Activated T-helper 9 cell treated with anti-CD3 and anti-CD28 coated beads, Interleukin-2, amount 50 U/mL, for 16 hours (primary cell): Measurements from ENCODE around the gene TIMM17B.
A peak's percentile ranks its signal among the peaks of the same experiment; 100 is the strongest.

Experiments
- DNase-seq: peaks from one replicate; pipeline ENCODE4 v3.0.0-alpha.2; 2020; ENCODE audit warnings: low read depth

The TIMM17B gene

DNA sequence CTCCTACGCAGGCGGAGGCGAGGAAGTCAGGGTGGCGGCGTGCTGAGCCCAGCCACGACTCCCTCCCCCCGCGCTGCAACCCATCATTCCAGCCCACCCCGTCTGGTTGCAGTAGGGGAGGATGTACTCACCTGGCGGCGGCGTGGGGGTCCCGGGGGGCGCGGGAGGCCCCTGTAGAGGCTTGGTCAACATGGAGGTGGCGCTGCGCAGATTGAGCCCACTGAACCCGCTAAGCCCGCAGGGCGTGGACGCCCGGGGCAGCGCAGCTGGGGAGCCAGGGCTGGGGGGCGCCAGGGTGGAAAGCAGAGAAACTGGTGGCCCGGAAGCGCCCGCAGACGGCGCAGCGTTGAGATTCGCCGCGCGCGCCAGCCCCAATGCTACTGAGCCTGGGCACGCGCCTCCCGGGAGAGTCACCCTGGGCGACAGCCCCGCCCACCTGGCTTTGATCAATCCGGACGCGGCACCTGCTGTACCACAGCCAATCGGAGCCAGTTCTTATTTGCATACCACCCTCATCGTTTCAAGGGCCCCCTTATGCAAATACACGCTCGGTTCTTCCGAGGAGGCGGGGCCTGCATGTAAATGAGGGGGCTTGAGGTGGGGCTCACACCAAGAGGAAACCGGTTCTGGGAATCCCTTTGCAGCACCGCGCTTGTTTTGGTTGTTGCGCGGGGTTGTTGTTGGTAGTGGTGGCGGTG, 21.2 kb upstream of the TIMM17B start, which contains the start of gene PIM2:
Gene PIM2 (minus strand): TSS at position 382 of the 698 bp plus-strand sequence. CDS start 190 bp downstream, at position 192.
- peak; percentile 85 for DNase-seq

DNA sequence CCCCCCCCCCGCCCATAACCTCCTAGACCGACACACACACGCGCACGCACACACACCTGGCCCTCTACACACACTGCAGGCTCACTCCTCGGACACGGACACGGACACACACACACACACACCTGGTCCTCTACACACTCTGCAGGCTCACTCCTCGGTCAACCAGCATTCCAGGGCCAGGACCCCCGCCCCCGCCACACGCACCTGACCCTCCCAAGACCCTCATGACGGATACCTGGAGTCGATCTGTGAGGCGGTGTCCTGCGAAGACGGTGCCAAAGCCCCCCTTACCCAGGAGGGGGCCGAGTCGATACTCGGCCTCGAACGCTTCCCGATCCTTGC, 20.7 kb upstream of the TIMM17B start:
- DNase-seq = no peak

DNA sequence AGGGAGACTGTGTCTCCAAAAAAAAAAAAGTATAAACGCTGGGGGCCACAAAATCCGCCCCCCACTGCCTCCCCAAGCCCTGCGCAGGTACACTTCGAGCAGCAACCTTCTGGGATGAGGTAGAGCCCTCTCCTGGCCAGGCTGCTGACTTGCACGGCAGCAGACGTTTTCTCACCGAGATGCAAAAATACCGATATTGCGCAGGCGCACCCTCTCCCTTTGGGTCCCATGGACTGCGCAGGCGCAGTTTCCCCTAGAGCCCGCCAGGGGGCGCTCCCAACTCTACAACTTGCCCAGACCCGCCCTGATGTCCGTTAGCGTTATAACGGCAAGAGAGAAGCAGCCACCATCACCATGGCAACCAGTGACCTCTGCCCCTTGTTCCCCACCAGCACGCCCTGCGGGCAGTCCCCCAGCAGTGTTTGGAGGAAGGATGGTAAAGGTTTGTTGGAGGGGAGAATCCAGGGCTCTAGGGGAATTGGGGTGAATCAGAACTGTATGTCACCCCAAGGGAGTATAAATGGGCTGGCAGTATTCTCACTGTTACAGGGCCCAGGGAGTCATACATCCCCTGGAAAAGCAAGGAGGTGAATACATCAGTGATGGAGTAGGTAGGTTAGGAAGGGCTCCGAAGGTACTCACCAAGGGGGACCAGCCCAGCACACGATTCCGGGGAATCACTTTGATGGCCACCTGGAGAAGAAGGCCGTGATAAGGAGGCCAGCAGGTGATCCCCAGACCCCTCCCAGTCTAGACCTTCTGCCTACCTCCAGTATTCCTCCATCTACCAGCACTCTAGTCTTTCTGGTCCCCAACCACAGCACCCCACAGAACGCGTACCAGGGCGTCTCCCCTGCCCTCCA, 19.8 kb upstream of the TIMM17B start:
- peak; percentile 81 for DNase-seq

DNA sequence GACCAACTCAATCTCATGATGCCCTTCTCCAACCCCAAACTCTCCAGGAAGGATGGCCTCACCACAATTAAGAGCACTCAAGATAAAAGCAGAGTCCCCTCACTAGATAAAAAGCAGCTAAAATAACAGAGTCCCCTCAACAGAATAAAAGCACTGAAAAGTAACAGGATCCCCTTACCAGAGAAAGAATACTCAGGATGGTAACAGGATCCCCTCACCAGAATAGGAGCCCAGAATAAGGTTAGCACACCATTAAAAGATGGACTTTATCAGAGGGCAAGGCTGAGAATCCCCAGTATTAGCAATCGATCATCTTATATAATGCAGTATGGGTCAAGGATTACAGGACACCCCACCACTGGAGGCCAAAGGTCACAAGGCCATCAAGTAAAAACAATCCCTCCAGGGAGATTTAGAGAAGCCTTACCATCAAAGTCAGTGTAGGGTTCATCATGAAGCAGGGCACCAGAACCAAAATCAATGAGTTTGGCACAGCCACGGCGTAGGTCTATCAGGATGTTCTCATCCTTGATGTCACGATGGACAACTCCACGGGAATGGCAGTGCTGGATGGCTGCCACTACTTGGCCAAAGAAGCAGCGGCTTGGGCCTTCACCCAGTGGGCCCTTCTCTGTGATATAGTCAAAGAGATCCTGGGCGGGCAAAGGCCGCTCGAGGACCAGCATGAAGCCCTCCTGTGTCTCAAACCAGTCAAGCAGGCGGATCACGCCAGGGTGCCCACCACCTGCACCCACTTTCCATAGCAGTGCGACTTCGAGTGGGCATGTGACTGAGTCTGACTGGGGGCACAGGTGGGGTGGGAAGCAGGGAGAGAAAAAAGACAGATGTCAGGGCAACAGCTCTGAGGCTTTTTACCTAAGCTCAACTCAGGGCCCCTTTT, 17.3 kb upstream of the TIMM17B start:
- no peak for DNase-seq

DNA sequence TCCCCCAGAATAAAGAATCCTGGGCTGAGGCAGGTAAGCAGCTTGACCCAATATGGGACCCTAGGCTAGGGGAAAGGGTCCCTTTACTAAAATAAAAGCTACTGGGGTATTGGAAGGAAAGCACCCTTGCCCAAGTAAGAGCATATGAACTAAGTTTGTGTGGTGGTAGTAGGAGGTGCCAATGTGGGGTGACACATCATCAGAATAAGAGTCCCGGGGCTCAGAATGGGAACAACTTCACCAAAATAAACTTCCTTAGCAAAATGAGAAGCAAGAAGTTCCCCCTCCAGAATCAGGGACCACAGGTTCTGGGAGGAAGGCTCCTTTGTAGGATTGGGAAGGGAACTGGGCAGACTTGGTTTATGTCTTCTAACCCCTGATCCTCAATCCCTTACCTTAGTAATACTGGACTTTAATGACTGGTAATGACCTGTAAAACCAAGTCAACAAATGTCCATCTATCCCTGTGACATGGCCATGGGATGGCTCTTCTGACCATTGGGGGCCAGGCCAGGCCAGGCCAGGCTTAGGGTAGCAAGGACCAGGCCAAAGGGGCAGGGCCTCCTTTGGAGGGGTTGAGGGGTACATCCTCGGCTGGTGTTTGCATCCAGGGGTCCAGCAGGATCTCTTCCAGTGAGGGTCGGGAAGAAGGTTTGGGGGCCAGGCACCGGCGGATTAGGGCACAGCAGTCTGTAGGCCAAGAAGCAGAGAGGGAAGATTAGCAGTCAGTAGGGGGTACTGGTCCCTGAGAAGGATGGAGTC, 16.2 kb upstream of the TIMM17B start:
- DNase-seq = no peak

DNA sequence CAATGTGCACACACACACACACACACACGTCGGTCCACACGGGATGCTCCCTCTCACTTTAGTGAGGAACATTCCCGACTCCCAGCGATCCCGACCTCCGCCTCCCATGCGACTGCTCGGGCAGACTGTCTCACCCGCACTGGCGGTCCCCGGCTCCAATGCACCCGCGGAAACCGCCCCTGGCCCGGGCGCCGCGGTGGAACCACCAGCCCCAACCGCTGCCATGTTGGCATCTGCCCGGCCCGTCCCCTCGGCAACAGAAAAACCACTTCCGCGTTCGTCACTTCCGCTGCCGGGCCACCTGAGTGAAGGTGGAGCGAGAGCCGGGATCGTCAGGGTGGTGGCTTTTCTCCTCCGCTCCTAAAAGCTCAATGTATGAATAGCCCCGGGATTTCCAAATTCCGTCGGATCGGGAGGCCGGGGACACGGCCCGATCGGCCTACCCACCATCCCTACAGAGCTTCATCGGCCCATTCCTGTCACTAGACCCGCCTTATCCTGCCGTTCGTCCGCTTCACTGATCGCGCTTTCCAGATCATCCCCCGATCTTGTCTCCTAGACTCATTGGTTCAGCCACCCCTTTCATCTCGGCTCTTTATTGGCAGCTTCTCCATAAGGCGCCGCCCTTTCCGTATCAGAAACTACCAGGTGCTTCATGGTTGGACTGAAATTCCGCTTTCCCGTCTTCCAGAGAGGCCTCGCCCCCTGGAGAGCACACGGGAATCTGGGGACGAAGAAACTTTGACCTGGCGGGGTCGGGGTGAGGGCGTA, 14.0 kb upstream of the TIMM17B start, which contains the start of gene SLC35A2:
Gene SLC35A2 (minus strand): TSS at position 235 of the 771 bp plus-strand sequence. CDS start 10 bp downstream, at position 225.
- peak; percentile 76 for DNase-seq

DNA sequence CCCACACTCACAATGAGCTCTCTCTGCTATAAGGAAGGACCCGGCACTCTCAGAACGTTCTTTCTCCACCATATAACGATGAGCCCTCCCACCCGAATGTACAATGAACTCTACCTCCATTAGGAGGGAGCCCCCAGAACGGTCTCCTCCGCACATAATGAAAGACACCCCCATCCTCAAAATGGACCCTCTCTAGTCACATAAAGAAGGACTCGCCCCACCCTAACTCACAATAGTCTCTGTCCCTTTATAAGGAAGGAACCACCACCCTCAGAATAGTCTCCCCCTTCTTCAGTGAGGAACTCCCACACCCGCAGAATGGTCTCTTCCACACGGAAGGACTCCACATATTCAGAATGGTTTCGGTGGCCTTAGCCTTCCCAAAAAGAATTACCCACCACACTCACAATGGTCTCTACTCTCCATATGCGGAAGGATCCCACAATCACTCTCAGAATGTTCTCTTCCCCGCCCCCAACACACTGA, 13.4 kb upstream of the TIMM17B start:
- no peak for DNase-seq

DNA sequence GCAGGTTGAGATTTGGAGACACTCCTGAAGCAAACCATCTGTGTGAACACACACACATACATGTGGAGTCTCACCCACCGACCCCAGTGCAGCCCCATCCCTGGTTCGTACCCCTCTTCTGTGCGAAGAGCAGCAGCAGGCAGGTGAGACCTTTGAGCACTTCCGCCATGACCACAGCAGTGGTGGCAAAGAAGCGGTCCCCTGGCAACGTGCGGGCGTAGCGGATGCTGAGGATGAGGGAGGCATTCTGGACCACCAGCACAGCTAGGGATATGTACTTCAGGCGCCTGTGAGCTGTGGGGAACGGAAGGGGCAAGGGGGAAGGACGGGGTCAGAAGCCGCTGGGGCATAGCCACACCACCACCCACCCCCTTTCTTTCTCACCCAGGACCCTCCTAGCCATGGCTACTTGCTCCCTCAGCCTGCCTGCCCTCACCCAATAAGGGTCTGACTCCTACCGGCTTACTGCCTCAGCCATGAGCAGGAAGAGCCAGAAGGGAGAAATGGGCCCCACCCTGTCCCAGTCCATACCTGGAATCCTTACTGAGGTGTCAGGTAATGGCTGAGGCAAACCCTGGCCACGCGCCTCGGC, 12.2 kb upstream of the TIMM17B start:
- DNase-seq = no peak

DNA sequence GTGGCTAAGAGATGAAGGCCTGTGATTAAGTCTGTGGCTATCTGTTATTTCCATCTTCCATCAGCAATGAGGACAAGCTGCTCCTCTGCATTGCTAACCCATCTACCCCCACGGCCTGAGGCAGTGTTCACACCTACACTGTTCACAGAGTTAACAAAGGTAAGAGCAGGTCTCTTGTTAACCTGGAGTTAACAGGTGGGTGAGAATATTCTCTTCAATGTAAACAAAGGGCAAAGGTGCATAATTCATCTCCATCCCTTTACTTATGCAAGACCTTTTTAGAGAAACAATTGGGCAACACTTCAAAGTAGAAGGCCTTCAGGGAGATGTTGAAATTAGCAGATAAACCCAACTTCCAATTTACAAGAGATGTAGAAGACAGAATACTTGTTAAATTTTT, 11.0 kb upstream of the TIMM17B start:
- no peak for DNase-seq

DNA sequence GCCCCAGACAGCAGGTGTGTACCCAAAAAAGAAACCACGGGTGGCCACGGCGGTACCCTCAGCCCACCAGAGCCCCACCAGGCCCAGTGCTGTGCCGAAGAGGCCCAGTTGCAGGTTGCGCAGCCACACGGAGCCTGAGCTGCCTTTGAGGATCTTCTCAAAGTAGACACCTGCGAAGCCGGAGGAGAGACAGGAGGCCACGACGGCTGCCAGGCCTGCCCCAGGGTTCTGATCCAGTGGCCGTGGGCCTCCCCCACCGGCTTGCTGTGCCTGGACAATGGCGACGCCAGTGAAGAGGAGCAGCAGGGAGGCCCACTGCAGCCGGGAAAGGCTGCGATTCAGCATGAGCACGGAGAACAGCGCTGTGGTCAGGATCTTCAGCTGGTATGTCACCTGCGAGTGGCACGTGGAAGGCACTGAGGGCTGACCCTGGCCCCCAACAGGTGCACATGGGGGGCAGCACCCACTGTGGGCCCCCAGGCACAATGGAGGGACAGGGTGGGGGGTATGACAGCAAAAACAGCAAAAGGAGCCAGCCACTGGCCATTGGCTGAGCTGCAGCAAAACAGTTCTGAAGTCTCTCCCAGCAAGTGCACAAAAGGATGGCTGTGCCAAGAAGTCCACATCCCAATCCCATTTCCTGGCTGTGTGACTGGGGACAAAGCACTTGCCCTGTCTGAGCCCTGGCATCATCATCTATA, 7.7 kb upstream of the TIMM17B start:
- DNase-seq = no peak

DNA sequence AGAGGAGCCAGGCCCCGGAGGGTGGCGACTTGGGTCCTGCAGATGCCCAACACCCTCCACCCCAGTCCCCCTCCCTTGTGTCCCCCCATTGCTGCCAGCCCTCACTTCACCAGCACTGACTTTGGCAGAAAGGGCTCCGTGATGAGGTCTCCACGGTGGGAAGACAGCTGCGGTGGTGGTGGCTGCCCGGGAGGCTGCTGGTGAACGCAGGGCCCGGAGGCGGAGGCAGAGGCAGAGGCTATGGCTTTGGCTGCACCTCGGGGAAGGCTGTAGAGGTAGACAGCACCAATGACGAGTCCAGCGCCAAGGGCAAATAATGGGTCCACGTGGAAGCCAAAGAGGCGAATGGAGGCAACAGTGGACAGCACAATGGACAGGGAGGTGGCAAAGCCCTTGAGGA, 7.1 kb upstream of the TIMM17B start:
- DNase-seq = no peak

DNA sequence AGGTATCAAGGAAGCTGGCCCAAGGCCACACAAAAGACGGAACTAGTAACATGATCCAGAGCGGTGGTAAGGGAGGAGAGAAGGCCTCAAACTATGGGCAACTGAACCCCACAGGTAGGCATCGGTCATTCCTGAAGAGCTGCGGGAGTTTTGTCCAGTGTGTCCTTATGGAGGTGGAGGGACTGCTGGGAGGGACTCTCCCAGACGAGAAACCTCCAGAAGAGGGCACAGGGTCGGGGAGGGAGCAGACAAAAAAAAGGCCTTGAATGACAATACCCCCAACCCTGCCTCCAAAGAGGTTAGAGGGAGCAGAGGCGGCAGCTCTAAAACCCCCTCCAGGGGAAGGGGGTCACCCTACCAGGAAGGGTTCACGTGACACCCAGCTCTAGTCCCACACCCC, 6.6 kb upstream of the TIMM17B start:
- DNase-seq = no peak

DNA sequence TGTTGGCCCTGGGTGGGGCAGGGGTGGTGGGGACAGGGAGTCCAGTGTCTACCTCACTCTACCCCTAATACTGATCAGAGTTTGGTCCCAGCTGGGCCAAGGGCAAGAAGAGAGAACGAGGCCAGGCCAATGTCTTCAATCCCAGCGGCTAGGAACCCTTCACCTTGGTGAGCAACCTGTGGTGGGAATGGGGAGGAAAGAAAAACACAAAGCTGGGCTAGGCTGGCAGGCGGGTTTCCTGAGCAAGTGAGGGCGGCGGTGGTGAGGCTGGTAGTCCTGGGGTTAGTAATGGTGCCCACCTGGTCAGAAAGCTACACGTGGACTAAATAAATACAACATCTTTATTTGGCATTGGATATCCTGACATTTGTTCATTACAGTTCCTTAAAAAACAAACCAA, 5.7 kb upstream of the TIMM17B start:
- no peak for DNase-seq

DNA sequence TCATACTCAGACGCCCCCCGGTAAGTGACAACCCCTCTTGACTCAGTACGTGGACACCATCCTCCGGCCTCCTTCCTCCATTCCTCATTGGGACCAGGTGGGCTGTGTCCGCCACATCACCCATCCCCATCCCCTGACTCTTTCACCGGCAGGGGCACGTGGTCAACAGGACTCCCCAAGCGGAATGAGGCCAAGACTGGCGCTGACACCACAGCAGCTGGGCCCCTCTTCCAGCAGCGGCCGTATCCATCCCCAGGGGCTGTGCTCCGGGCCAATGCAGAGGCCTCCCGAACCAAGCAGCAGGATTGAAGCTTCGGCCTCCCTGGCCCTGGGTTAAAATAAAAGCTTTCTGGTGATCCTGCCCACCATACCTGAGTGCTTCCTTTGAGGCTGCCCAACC, 5.2 kb upstream of the TIMM17B start:
- no peak for DNase-seq

DNA sequence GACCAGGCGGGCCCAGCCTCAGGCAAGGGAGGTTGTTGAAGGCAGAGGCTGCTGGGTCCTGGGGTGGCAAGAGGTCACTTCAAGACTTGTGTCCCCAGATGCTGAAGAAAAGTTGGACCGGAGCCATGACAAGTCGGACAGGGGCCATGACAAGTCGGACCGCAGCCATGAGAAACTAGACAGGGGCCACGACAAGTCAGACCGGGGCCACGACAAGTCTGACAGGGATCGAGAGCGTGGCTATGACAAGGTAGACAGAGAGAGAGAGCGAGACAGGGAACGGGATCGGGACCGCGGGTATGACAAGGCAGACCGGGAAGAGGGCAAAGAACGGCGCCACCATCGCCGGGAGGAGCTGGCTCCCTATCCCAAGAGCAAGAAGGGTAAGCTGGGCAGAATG, 4.6 kb upstream of the TIMM17B start:
- DNase-seq = no peak

DNA sequence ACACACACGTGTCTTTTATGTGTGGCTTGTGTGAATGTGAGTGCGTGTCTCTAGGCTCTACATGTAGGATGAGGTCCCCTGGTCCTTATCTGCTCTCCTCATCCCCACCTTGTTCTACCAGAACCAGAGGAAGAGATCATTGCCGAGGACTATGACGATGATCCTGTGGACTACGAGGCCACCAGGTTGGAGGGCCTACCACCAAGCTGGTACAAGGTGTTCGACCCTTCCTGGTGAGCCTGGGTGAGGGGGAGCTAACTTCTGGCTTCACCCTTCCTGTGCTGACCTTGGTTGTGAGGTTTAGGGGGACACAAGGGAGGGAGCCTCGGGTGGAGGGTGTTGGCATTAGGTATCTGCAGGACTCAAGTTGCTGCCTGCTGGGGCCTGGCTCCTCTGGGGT, 3.5 kb upstream of the TIMM17B start:
- no peak for DNase-seq

DNA sequence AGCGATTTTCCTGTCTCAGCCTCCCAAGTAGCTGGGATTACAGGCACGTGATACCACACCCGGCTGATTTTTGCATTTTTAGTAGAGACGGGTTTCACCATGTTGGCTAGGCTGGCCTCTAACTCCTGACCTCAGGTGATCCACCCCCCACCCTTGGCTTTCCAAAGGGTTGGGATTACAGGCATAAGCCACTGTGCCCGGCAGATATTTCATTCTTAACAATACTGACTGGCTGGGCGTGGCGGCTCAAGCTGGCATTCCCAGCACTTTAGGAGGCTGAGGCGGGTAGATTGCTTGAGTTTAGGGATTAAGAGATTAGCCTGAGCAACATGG, 1.5 kb upstream of the TIMM17B start:
- DNase-seq = no peak

DNA sequence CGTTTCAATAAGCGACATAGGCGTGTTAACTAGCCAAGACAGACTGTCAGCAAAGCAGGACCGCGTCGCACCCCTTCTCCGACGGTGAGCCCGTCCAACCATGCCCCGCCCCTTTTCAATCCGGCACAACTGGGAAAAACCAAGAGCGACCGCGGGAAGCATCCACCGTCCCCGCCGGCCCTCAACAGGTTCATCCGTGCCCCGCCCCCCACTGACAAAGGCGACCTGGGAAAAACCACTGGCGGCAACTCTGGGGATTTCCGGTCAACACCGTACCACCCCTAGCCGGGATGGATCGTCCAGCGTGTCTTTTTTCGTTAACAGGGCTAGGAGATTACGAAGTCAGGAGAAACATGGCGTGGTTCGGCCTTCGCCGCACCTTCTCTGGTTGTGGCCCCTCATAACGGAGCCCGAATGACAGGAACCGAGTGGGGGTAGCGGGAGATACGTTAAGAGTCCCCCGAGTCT, 377 bp downstream of the TIMM17B start:
- peak; percentile 47 for DNase-seq

DNA sequence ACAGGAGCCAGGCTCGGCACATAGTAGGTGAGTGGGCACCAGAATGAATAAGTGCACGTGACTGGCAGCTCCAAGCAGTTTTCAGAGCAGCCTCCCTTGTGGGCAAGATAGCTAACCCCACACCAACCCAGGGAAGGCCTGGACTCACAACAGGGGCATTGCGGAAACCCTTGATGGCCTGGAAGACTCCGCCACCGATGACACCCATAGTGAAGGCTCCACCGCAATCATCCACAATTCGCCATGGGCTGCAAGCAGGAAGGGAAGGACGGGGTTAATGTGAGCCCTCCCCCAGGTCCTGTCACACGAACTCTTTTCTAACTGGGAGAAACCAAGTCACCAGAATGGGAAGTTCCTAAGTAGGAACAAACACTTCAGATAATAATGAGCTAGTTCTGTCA, 957 bp downstream of the TIMM17B start:
- DNase-seq = no peak

DNA sequence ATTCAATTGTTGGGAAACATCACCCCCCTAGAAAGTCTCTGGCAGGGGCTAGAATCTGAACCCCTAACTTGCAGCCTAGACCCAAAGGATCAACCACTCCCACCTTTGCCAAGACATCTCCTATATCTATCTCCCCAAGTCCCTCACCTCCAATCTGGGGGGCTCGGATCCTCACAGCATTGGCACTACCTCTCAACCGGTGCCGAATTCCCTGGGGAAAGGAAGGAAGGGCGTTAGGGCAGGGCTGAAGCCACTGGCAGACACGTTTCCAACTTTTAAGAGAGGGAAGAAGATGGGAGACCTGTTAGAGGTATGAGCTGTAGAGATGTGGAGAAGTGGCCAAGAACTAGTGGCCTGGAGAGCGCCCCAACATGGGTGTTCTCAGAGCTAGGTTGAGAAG, 2.7 kb downstream of the TIMM17B start:
- no peak for DNase-seq
